ENCODE data around the gene LRRC26. TPM values are rescaled to one million over a fixed set of nuclear protein-coding genes. Genes with fewer than 3 reads are reported as not detected.

Gene LRRC26
- total and polyA plus RNA-seq, 2 of the 13 experiments (the other 11 are each of a cell fraction or from before 2014, with no cell fraction given), result not detected

GRCh38 chr9:137205126-137206069 is 35.5 kb upstream of the LRRC26 start, which contains the start of the genes NDOR1 and TMEM203 (continued):
- TF ChIP-seq AKNA (CRISPR knock-in tag; IDR thresholded peaks at IDR 0.05; ENCODE audit: borderline replicate concordance), result no peak

GRCh38 chr9:137204731-137205125 is 34.9 kb upstream of the LRRC26 start:
- ChIA-PET CTCF (ENCODE audit: low intra/inter-chr PET ratio, low total read pairs) (no interaction called here), POLR2A (interaction anchor here (1.5 to 8.8 kb wide), 3 partner anchors 16 to 36 kb away, joined by 5 to 225 read pairs (median 15); partner anchors contain the start of genes ANAPC2, CYSRT1, RNF208 and RNF224)
- Histone ChIP-seq H3K9me3 (ENCODE audit: low read length) (no peaks in the 10 kb centered on the region), H3K27me3 (ENCODE audit: control insufficient read depth in 1 of 2, insufficient read depth in 2 of 2, low read length in 2 of 2) (no peaks in the 10 kb centered on the region; a peak in 1 of 5 replicates), H4K20me1 (ENCODE audit: insufficient read depth, low read length) (0 out of 2 replicates have a peak, but pooled peaks cover 4% of the 10 kb centered on the region), H3K9ac (ENCODE audit: insufficient read depth, low read depth, low read length) (peak overlapping the region; percentile 88), H3K27ac (ENCODE audit: extremely low read length, insufficient read depth, low read length) (peak overlapping the region; percentile 61), H3K4me2 (ENCODE audit: low read depth, low read length) (peak overlapping the region; percentile 95), H2AFZ (ENCODE audit: low read length) (no peak overlapping the region), H3K79me2 (ENCODE audit: insufficient read depth, low read length) (peaks cover 40% of the 10 kb centered on the region), H3K36me3 (replicated peaks in 1 of 2; ENCODE audit: control insufficient read depth in 1 of 2, insufficient read depth in 2 of 2, low read length in 2 of 2) (no peaks in the 10 kb centered on the region), H3K4me3 (replicated peaks in 1 of 3; ENCODE audit: insufficient read depth in 1 of 3, low read depth in 2 of 3, low read length in 3 of 3) (peak overlapping the region; percentile 90 to 93 (median 92)), H3K4me1 (ENCODE audit: insufficient read depth, low read length) (peaks cover 50% of the 10 kb centered on the region)
- DNase-seq (ENCODE audit: low spot score) (no peak), FAIRE-seq (no peak), ATAC-seq (no peak)
- no TSS peak for BruUV-seq (replicated peaks)
- in situ Hi-C loops (cut with HindIII; ENCODE audit: extremely low pct_ligation_motif_present, low pct_unique_long_range_greater_than_20kb) (no loop called here), intact Hi-C loops (cut with micrococcal nuclease; ENCODE audit: unreplicated experiment) (loop anchor here (2.0 kb wide), 1 partner anchor 16 kb away; the partner anchor contains the start of genes ANAPC2 and SSNA1)
- 3% methylated on average over 6 of the region's 21 CpGs for WGBS (ENCODE audit: low lambda C conversion rate)
- TF ChIP-seq SIN3A (IDR thresholded peaks at IDR 0.05; ENCODE audit: borderline replicate concordance, low read depth, low read length) (no peak), ETV5 (CRISPR knock-in tag; IDR thresholded peaks at IDR 0.05; ENCODE audit: borderline replicate concordance) (no peak), ZNF557 (CRISPR knock-in tag; IDR thresholded peaks at IDR 0.05) (no peak), ZNF790 (CRISPR knock-in tag; IDR thresholded peaks at IDR 0.05; ENCODE audit: borderline replicate concordance) (no peak), CERS6 (CRISPR knock-in tag; IDR thresholded peaks at IDR 0.05) (no peak), NR1H2 (CRISPR knock-in tag; IDR thresholded peaks at IDR 0.05; ENCODE audit: borderline replicate concordance, low read depth) (no peak), JUN (CRISPR knock-in tag; IDR thresholded peaks at IDR 0.05) (no peak), ZSCAN21 (CRISPR knock-in tag; IDR thresholded peaks at IDR 0.05; ENCODE audit: borderline replicate concordance) (0 out of 2 replicates have a peak, but pooled peaks have one; percentile 32), MTF2 (CRISPR knock-in tag; IDR thresholded peaks at IDR 0.05; ENCODE audit: borderline replicate concordance) (no peak), ZC3H13 (CRISPR knock-in tag; IDR thresholded peaks at IDR 0.05) (no peak)

All from HepG2 (cell line).